Right lobe of liver (tissue), 4 donors: ENCODE data around the gene MOCS2.

Experiments
- CTCF ChIP-seq, 4 donors: fragments of 200-600 bp in 3 of 4; fragments of 450-650 bp in 1 of 4; IDR thresholded peaks; one replicate each; pipeline versions ENCODE4 v1.5.1 to v1.8.0; 2016 to 2022; ENCODE audit warnings: antibody characterized with exemption in 4 of 4, mild to moderate bottlenecking in 2 of 4
- POLR2A ChIP-seq: fragments of 450-650 bp; IDR thresholded peaks from one replicate; pipeline ENCODE4 v1.6.1; 2017; ENCODE audit warnings: antibody characterized with exemption, mild to moderate bottlenecking
- donor health status: DM: no; HTN: no; CAD: no.
- donor health status: DM: no; HTN: no; CAD: no.
- donor health status: DM: no; HTN: yes; CAD: no.

- TF ChIP-seq POLR2A, result no peak
- TF ChIP-seq CTCF (IDR thresholded peaks at IDR 0.05), result no peak
Observed at GRCh38 chr5:53068291-53068836, 41.2 kb downstream of the MOCS2 start.
